GM18505 (cell line): ENCODE results near the gene DDX47.
"Not testable (repeated sequence)": the region's sequence is repeated elsewhere in the genome, so short reads cannot be mapped to it uniquely, and the experiment has no call there.

Experiments used
- ATAC-seq: cut with Tn5 transposase; IDR thresholded peaks from one replicate; pipeline ENCODE4 v1.9.1; 2021; ENCODE audit not compliant: unreplicated experiment
- POLR2A ChIP-seq: IDR thresholded peaks from 4 replicates; pipeline ENCODE4 v1.6.1; 2011; ENCODE audit warnings: borderline replicate concordance; ENCODE audit not compliant: insufficient read depth, insufficient read length; ENCODE audit errors: extremely low read depth

The DDX47 gene

GRCh38 chr12:12853435-12853834, 40.3 kb downstream of the DDX47 start:
- no peak for TF ChIP-seq POLR2A
- no peak for ATAC-seq

DNA sequence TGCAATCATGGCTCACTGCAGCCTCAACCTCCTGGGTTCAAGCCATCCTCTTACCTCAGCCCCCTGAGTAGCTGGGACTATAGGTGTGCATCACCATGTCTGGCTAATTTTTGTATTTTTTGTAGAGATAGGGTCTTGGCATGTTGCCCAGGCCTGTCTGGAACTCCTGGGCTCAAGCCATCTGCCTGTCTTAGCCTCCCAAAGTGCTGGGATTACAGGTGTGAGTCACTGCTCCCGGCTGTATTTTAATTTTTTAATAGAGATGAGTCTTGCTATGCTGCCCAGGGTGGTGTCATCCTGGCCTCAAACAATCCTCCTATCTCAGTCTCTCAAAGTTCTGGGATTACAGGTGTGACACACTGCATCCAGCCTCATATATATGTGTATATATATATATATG, 46.5 kb downstream of the DDX47 start:
- ATAC-seq = no peak
- TF ChIP-seq POLR2A = no peak

DNA sequence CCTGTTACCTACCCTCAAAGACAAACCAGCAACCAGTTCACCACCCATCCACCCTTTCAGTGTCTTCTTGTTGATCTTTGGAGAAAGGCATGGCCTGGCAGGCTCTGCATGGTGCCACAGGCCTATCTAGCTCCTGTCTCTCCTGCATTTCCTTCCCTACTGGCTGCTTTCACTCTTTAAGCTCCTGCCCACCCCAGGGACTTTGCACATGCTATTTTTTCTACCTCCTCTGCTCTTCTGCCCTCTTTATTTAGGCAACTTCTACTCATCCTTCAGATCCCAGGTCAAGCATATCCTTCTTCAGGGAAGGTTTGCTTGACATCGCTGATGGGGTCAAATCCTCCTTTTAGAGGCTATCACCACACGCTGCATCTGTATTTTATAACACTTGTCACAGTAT, 51.1 kb downstream of the DDX47 start:
- ATAC-seq = no peak
- TF ChIP-seq POLR2A = no peak

- TF ChIP-seq POLR2A = no peak
- no peak for ATAC-seq
These were observed 55.5 kb downstream of the DDX47 start for GRCh38 chr12:12868477-12869235.

DNA sequence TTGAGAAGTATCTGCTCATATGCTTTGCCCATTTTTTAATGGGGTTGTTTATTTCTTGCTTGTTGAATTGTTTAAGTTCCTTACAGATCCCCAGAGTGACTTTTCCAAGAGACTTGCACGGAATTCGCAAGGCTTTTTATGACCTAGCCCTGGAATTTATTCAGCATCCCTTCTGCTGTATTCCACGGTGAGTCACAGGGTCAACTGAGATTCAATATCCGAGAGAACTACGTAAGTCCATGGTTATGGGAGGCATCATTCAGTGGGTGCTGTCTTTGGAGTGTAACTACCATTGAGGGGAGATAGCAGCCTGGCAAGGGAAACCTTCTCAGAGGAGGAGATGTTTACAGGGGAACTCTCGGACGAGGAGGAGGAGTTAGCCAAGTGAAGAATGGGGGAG, 57.3 kb downstream of the DDX47 start:
- TF ChIP-seq POLR2A = no peak
- ATAC-seq = no peak

GRCh38 chr12:12871587-12872138, 58.5 kb downstream of the DDX47 start:
- TF ChIP-seq POLR2A = no peak
- no peak for ATAC-seq

DNA sequence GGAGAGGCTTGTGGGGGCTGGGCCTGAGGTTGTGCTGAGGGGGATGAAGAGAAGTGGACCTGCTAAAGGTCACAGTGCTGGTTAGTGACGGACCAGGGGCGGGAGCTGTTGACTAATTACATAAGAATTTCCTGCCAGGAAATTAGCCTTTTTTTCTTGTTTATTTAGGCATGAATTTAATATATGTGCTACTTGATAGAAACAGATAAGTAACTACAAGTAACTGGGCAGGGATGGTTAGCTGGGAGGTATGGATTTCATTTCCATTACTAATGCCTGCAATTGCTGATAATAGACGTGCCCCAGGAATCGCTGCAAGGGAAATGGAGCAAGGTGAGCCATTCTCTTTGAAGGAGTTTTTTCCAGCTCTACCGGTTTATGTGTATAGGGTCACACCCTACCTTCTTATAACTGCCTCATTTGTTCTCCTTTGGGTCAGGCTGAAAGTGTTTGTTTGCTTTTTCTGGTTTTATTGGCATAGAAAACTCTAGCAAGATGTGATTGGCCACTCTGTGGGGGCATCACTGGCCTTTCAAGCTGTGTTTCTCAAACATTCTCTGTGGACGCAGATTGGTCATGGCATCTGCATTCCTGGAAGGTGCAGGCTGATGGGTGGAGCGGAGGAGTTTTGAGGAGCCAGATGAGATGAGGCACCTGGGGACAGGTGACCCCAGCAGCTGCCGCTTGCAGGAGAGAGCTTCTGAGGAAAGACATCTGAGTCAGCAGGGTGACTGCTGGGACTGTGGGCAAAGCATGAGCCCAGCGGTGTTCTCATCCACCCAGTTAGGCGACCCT, 59.2 kb downstream of the DDX47 start:
- no peak for ATAC-seq
- no peak for TF ChIP-seq POLR2A

GRCh38 chr12:12872934-12873275, 59.8 kb downstream of the DDX47 start:
- TF ChIP-seq POLR2A = no peak
- no peak for ATAC-seq

DNA sequence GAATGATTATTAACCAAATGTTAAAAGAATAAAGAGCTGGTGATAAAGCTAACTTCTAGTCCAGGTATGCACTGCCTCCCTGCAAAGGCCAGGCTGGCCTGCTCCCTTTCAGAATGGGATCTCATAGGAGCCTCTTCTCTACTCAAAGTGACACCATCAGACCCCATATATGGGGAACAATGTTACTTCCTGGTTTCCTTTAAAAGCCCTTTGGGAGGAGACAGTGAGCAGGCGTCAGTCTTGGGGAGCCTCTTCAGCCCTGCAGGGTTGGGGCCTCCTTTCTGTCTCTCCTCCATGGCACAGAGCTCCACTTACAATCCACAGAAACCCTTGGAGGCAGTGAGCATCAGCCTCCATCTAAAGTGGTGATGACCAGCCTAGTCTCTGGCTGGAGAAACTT, 60.9 kb downstream of the DDX47 start:
- no peak for TF ChIP-seq POLR2A
- no peak for ATAC-seq

GRCh38 chr12:12875301-12875700, 62.2 kb downstream of the DDX47 start:
- not testable (repeated sequence) for ATAC-seq

DNA sequence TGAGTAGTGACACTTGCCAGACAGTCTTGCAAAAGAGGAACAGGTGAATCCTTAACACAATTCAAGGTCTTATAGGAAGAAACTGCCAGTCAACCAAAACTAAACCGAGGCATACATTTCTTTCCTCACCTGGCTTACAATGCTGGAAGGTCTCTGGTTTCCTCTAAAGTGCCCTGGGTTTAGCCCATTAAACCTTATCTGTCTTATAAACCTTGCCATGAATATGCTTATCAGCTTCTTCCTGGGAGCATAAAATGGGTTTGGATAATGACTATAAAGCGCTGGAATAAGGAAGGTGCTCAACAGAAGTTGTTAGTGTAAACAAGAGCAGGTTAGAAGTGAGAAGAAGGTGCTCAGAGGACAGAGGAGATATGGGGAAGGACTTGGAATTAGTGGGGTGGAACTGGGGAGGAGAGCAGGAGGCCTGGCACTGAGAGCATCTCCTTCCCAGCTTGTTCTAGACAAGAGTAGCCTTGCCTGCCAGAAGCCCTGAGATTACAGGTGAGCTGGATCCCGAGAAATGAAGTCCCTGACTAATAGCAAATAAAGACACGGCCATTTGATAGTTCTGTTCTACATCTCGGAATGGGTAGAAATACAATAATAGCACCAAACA, 64.1 kb downstream of the DDX47 start:
- no peak for TF ChIP-seq POLR2A

DNA sequence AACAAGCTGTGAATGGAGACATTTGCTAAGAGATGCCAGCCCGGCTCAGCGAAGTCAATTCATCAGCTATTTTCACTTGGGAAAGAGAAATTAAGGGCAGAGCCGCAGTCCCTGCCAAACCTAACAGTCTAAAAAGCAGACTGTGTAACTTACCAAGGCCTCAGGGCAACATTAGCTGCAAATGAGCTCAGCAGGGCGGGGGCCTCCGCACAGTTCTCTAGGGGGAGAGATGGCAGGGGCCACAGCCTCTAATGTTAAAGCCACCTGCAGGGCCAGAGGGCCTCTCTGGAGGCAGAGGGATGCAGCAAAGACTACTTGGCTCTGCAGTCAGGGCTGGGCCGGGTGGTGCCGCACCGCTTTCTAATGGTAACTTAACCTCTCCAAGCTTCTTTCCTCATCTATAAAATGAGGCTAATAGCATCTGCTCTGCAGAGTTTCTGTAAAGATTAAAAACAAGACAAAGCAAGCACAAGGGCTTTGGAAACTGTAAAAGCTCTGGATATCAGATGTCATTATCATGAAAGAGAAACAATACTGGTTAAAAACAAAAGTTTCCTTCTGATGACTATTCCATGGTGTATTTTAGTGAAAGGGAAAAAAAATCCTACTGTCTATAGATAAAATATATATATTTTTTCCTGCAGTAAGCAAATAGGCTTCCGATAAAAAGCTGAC, 64.8 kb downstream of the DDX47 start:
- TF ChIP-seq POLR2A = no peak
- no peak for ATAC-seq

More for the DNA sequence above, 64.1 kb downstream of the DDX47 start:
- no peak for ATAC-seq
